ENCODE data around the gene PPT2. TPM values are rescaled to one million over a fixed set of nuclear protein-coding genes. Genes with fewer than 3 reads are reported as not detected.

PPT2 gene
- total and polyA plus RNA-seq, 2 of the 8 experiments (the other 6 are each of a cell fraction or from before 2014, with no cell fraction given) = 24.1 to 39.5 TPM

DNA sequence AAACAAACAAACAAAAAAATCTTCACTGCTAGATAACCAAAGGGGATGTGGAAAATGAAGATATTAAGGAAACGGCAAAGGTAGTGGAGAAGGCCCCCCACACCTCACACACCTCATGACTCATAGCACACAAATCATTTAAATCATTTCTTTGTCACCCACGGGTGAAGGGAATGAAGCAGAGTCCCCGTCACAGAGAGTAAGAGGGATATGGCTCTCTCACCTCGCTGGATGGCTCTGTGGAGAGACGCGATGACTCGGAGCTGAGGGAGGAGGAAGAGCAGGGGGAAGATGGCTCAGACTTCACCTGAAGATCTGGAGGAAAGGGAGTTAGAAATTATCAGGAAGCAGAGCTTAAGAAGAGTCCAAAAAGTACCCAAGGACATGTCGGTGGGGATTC is 27.1 kb upstream of the PPT2 start (continued):
- TF ChIP-seq, protein P1, sequence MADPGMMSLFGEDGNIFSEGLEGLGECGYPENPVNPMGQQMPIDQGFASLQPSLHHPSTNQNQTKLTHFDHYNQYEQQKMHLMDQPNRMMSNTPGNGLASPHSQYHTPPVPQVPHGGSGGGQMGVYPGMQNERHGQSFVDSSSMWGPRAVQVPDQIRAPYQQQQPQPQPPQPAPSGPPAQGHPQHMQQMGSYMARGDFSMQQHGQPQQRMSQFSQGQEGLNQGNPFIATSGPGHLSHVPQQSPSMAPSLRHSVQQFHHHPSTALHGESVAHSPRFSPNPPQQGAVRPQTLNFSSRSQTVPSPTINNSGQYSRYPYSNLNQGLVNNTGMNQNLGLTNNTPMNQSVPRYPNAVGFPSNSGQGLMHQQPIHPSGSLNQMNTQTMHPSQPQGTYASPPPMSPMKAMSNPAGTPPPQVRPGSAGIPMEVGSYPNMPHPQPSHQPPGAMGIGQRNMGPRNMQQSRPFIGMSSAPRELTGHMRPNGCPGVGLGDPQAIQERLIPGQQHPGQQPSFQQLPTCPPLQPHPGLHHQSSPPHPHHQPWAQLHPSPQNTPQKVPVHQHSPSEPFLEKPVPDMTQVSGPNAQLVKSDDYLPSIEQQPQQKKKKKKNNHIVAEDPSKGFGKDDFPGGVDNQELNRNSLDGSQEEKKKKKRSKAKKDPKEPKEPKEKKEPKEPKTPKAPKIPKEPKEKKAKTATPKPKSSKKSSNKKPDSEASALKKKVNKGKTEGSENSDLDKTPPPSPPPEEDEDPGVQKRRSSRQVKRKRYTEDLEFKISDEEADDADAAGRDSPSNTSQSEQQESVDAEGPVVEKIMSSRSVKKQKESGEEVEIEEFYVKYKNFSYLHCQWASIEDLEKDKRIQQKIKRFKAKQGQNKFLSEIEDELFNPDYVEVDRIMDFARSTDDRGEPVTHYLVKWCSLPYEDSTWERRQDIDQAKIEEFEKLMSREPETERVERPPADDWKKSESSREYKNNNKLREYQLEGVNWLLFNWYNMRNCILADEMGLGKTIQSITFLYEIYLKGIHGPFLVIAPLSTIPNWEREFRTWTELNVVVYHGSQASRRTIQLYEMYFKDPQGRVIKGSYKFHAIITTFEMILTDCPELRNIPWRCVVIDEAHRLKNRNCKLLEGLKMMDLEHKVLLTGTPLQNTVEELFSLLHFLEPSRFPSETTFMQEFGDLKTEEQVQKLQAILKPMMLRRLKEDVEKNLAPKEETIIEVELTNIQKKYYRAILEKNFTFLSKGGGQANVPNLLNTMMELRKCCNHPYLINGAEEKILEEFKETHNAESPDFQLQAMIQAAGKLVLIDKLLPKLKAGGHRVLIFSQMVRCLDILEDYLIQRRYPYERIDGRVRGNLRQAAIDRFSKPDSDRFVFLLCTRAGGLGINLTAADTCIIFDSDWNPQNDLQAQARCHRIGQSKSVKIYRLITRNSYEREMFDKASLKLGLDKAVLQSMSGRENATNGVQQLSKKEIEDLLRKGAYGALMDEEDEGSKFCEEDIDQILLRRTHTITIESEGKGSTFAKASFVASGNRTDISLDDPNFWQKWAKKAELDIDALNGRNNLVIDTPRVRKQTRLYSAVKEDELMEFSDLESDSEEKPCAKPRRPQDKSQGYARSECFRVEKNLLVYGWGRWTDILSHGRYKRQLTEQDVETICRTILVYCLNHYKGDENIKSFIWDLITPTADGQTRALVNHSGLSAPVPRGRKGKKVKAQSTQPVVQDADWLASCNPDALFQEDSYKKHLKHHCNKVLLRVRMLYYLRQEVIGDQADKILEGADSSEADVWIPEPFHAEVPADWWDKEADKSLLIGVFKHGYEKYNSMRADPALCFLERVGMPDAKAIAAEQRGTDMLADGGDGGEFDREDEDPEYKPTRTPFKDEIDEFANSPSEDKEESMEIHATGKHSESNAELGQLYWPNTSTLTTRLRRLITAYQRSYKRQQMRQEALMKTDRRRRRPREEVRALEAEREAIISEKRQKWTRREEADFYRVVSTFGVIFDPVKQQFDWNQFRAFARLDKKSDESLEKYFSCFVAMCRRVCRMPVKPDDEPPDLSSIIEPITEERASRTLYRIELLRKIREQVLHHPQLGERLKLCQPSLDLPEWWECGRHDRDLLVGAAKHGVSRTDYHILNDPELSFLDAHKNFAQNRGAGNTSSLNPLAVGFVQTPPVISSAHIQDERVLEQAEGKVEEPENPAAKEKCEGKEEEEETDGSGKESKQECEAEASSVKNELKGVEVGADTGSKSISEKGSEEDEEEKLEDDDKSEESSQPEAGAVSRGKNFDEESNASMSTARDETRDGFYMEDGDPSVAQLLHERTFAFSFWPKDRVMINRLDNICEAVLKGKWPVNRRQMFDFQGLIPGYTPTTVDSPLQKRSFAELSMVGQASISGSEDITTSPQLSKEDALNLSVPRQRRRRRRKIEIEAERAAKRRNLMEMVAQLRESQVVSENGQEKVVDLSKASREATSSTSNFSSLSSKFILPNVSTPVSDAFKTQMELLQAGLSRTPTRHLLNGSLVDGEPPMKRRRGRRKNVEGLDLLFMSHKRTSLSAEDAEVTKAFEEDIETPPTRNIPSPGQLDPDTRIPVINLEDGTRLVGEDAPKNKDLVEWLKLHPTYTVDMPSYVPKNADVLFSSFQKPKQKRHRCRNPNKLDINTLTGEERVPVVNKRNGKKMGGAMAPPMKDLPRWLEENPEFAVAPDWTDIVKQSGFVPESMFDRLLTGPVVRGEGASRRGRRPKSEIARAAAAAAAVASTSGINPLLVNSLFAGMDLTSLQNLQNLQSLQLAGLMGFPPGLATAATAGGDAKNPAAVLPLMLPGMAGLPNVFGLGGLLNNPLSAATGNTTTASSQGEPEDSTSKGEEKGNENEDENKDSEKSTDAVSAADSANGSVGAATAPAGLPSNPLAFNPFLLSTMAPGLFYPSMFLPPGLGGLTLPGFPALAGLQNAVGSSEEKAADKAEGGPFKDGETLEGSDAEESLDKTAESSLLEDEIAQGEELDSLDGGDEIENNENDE (IDR thresholded peaks at IDR 0.05; ENCODE audit: insufficient replicate concordance, low read length) = no peak
- no peak for TF ChIP-seq POU5F1 (IDR thresholded peaks at IDR 0.05; ENCODE audit: low read depth, low read length)
- TF ChIP-seq NRF1 (IDR thresholded peaks at IDR 0.05; ENCODE audit: low read depth, low read length) = no peak
- no peak for TF ChIP-seq KDM5A (IDR thresholded peaks at IDR 0.05; ENCODE audit: low read length)
- no peak for TF ChIP-seq ASH2L (IDR thresholded peaks at IDR 0.05; ENCODE audit: low read length)
- no peak for TF ChIP-seq EGR1 (IDR thresholded peaks at IDR 0.05; ENCODE audit: borderline replicate concordance, low read depth, low read length)
- TF ChIP-seq SUZ12 (IDR thresholded peaks at IDR 0.05; ENCODE audit: low read length) = no peak
- TF ChIP-seq, protein P2, sequence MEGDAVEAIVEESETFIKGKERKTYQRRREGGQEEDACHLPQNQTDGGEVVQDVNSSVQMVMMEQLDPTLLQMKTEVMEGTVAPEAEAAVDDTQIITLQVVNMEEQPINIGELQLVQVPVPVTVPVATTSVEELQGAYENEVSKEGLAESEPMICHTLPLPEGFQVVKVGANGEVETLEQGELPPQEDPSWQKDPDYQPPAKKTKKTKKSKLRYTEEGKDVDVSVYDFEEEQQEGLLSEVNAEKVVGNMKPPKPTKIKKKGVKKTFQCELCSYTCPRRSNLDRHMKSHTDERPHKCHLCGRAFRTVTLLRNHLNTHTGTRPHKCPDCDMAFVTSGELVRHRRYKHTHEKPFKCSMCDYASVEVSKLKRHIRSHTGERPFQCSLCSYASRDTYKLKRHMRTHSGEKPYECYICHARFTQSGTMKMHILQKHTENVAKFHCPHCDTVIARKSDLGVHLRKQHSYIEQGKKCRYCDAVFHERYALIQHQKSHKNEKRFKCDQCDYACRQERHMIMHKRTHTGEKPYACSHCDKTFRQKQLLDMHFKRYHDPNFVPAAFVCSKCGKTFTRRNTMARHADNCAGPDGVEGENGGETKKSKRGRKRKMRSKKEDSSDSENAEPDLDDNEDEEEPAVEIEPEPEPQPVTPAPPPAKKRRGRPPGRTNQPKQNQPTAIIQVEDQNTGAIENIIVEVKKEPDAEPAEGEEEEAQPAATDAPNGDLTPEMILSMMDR (IDR thresholded peaks at IDR 0.05; ENCODE audit: control extremely low read depth in 1 of 3, insufficient read depth in 1 of 3, low read depth in 1 of 3, low read length in 3 of 3) = no peak
- TF ChIP-seq CHD1 (IDR thresholded peaks at IDR 0.05; ENCODE audit: low read depth, low read length) = no peak
- TF ChIP-seq ZNF274 (IDR thresholded peaks at IDR 0.05; ENCODE audit: borderline replicate concordance, extremely low read depth, low read length) = no peak

All from H1 (cell line).